EL (cell line): Measurements from ENCODE around the gene KMT2E.
"Not testable (repeated sequence)": the region's sequence is repeated elsewhere in the genome, so short reads cannot be mapped to it uniquely, and the experiment has no call there.

Source experiments
- DNase-seq: peaks from one replicate; pipeline ENCODE4 v3.0.0-alpha.2; 2016

Gene KMT2E

GRCh38 chr7:104983578-104984539 lies 30.1 kb upstream of the KMT2E start:
- DNase-seq: peak; percentile 87

DNA sequence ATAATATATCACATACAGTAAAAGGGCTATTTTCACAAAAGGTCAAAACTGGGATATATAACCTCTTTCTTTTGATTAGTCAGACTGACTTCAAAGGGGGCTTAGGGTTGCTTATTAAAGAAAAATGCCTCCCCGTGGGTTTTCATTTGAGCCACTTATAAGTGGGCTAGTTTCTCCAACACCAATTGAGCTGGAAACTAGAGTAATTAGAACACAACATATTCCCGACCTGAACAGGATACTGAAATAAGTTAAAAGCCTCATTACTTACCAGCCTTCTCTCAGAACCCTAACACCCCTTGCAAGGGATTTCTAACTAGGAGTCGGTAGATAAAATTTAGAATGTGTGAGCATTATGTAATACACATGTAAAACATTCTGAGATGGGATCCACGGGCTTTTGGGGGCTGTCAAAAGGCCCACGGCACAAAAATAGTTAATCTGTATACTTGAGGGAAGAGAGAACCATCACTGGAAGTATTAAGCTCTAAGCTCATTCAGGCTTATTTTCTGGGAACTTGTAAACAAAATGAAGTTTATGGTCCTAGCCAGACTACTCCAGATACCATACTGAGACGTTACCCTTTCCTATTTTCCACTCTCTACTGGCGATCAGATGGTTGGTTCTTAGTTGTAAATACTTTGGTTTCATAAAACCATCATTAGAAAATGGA lies 29.3 kb upstream of the KMT2E start:
- DNase-seq: no peak

- no peak for DNase-seq
Observed at GRCh38 chr7:104985259-104985617, 28.8 kb upstream of the KMT2E start.

DNA sequence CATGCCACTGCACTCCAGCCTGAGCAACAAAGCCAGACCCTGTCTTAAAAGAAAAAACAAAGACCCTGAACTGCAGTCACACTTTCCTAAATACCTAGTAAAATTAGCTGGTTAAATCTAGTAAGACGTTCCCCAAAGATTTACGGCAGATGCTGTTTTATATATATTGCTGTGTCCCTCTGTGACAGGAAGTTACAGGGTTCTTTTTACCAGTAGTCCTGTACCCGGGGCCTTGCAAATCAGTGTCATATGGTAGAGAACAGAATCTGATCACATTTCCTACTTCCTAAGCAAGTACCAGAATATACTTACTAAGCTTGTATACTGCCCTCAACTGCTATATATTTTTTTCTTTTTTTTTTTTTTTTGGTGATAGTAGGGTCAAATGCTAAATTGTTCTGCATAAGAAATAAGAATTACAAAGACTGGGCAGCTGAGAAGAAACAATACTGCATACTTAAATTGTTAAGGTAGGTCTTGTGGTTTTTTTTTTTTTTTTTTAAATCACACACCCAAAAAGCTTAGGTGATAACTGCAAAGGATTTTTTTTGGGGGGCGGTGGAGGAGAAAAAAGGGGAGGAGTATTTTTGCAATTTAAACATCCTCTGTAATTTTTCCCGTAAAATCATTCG lies 27.3 kb upstream of the KMT2E start:
- no peak for DNase-seq

DNA sequence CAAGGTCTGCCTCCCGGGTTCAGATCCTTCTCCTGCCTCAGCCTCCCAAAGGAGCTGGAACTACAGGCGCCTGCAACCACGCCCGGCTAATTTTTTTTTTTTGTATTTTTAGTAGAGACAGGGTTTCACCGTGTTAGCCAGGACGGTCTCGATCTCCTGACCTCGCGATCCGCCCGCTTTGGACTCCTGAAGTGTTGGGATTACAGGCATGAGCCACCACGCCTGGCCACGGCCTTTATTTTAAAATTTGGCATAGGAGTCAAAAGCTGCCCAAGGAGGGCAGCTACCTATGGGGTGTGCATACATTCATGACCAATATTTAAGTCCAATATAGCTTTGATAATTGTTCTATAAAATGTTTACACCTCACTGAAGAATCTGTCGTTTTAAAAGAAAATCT lies 26.6 kb upstream of the KMT2E start:
- not testable (repeated sequence) for DNase-seq

DNA sequence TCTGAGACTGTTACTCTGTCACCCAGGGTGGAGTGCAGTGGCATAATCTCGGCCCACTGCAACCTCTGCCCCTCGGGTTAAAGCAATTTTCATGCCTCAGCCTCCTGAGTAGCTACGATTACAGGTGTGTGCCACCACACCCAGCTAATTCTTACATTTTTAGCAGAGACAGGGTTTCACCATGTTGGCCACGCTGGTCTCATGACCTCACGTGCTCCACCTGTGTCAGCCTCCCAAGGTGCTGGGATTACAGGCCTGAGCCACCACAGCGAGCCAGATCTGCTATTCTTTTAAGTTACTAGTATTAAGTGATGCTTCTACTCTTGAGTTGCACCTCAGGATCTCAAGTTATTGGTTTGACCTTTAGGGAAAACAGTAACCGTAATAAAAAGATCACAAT lies 23.0 kb upstream of the KMT2E start:
- DNase-seq: no peak

DNA sequence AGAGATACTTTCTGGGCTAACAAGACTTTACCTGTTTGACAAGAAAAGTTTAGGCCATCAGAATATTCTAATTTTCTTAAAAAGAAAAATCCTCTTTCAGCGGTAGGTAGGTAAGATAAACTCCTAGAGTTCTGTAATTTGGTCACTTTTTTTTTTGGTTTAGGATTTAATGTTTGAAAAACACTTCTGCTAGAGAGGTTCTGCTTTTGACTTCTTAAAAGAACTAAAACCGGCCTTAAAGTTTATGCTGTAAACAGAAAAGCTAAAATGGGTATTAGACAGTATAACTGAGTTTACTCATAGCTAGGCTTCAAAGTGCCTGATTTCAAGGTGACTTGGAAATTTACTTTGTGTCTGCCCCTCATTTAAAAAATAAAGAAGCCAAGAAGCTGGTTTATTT lies 21.7 kb upstream of the KMT2E start:
- DNase-seq: no peak

GRCh38 chr7:104993217-104993862 lies 20.7 kb upstream of the KMT2E start:
- no peak for DNase-seq

- DNase-seq: no peak
Observed at GRCh38 chr7:104998040-104998752, 15.8 kb upstream of the KMT2E start.

GRCh38 chr7:105000200-105000599 lies 13.8 kb upstream of the KMT2E start:
- peak; percentile 51 for DNase-seq

GRCh38 chr7:105000927-105001336 lies 13.1 kb upstream of the KMT2E start:
- DNase-seq: no peak

- DNase-seq: no peak
Observed at GRCh38 chr7:105001652-105002184, 12.3 kb upstream of the KMT2E start.

DNA sequence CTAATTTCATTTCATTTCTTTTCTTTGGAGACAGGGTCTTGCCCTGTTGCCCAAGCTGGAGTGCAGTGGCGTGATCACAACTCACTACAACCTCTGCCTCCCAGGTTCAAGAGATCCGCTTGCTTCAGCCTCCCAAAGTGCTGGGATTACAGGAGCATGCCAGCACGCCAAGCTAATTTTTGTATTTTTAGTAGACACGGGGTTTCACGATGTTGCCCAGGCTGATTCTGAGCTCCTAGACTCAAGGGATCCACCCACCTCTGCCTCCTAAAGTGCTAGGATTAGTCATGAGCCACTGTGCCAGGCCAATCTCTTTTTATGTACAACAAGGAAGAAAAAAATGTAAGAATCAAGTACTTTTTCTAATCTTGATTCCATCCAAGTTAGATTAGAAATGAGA lies 10.7 kb upstream of the KMT2E start:
- peak; percentile 86 for DNase-seq

DNA sequence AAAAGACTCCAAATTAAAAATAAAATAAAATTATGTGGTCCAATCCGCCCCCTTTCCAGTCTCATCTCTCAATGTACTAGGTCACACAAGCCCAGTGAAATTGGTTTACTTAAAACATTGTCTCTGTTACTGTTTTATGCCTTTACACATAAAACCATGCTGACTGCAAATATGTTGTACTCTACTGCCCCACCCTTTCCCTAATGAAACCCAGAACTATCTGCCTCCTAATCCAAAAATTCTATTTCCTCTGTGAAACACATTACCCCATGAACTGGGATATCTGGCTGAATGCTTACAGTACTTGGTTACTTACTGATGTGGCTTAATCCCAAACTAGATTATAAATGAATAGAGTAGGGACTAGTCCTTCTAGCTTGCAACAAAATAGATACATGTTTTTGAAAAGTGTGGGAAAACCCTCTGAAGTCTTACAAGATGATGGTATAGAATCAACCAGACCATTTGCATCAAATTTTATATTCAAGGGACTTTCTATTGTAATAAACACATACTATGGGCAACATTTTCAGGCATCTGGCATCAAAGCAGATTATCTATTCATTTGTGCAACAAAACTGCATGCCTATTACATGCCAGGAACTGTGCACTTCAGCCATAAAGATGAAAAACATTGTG lies 10.0 kb upstream of the KMT2E start:
- no peak for DNase-seq

GRCh38 chr7:105005006-105005405 lies 9.0 kb upstream of the KMT2E start:
- DNase-seq: not testable (repeated sequence)

DNA sequence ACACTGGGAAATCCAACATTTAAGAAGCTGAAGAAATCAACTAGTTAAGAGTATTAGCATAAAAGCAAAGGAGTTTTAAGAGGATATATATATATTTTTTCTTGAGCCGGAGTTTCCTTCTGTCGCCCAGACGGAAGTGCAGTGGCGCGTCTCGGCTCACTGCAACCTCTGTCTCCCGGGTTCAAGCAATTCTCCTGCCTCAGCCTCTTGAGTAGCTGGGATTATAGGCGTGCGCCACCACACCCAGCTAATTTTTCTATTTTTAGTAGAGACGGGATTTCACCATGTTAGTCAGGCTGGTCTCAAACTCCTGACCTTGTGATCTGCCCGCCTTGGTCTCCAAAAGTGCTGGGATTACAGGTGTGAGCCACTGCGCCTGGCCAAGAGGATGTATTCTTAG lies 8.5 kb upstream of the KMT2E start:
- DNase-seq: not testable (repeated sequence)

DNA sequence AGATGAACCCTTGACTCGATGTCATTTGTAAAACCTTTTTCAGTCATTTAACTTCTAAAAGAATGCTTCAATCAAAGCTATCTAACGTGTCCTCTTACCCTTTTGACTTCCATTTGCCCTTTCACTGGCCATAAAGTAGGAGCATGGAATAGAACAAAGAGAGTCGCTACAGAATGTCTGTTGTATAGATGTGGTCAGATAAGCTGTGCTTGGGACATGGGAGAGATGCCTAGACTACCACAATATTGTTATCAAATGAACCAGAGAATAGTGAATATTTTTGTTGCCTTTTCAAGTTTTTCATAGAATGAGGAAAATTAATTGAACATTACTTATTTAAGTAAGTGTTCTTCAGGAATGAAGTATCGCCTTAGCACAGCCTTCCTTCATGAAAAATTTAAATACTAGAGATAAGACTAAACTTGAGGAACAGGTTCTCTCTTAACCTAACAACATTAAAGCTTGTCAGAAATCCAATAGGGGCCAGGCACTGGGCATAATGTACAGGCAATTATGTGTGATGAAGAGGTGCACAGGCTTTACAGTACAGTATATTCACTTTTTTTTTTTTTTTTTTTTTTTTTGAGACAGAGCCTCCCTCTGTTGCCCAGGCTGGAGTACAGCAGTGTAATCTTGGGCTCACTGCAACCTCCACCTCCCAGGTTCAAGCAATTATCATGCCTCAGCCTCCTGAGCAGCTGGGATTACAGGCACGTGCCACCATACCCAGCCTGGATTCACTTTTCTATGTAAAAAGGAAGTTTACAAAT lies 7.5 kb upstream of the KMT2E start:
- no peak for DNase-seq

- DNase-seq: no peak
Observed at GRCh38 chr7:105007298-105007697, 6.7 kb upstream of the KMT2E start.

GRCh38 chr7:105009667-105010503 lies 4.1 kb upstream of the KMT2E start:
- no peak for DNase-seq
